HG03457 (cell line): ENCODE data around the gene CTNND2.

Source experiments
- ATAC-seq: cut with Tn5 transposase; IDR thresholded peaks from one replicate; pipeline ENCODE4 v1.9.1; 2021; ENCODE audit warnings: moderate number of reproducible peaks; ENCODE audit not compliant: unreplicated experiment

Gene CTNND2

GRCh38 chr5:11607944-11608483, 296.2 kb downstream of the CTNND2 start:
- ATAC-seq, result no peak

DNA sequence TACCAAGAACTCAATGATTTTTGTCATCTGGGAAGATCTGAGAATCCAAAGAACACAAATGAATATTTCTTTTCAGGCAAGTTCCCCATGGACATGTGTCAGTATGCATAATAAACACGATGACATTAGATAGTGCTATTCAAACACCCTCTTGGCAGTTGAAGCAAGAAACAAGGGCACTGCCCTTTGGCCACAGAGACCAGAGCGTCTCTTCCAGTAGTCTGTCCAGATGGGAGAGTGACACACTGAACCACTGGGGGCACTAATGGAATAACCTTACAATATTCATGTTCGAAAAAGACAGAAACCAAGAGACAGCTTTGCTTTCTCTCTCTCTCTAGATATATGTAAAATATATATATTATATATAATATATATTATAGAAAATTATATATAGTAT, 301.9 kb downstream of the CTNND2 start:
- no peak for ATAC-seq

DNA sequence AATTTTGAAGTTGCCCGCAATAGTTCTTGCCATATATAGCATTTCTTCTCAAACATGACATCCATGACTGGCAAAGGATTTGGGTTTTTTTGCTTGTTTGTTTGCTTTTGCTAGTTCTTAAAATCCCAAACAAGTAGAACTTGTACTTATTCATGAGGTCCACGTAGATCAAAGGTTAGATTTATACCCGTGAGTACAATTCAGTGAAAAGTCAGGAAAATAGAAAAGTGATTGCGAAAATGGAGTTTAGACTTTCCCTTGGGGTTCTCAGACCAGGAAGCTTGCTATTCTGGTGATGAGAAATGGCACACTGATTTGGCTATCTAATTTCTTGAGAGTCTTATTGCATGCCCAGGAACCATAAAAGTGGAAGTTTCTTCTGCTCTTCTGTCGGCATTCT, 304.7 kb downstream of the CTNND2 start:
- ATAC-seq, result no peak

GRCh38 chr5:11596657-11597071, 307.6 kb downstream of the CTNND2 start:
- ATAC-seq, result no peak

DNA sequence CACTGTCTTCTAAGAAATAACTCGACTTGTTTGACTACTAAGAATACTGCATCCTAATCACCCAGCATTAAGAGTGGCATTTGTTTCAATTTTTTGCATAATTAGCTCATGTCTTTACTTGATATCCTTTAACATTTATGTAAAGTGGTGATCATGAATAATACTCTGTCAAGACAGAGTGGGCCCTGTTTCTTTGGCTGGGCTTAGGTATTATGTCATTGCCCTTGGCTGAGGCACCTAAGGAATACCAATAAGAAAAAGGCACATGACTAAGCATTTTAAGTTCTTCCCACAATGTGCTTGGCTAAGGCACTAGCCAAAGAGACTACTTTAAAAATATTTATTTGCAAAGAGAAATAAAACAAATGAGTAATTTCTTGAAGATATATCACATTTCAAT, 308.1 kb downstream of the CTNND2 start:
- ATAC-seq, result no peak

GRCh38 chr5:11595045-11595444, 309.2 kb downstream of the CTNND2 start:
- ATAC-seq, result no peak

DNA sequence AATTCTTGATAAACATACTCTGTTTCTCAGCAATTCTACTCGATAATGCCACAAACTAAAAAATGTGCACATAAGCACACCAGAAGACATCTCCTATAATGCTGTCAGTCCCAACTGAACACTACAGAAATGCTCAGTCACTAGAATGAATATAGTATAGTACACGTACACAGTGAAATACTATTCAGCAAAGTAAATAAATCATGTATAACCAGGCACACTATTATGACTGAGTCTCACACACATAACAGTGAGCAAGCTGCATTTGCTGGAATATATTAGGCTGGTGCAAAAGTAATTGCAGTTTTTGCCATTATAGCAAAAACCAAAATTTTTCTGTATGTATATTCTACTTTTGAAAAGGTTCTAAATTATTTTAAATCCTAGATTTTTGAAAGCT, 310.2 kb downstream of the CTNND2 start:
- no peak for ATAC-seq

GRCh38 chr5:11590475-11590874, 313.8 kb downstream of the CTNND2 start:
- ATAC-seq, result no peak

GRCh38 chr5:11588803-11589202, 315.4 kb downstream of the CTNND2 start:
- no peak for ATAC-seq

- no peak for ATAC-seq
Observed at GRCh38 chr5:11584017-11584416, 320.2 kb downstream of the CTNND2 start.

DNA sequence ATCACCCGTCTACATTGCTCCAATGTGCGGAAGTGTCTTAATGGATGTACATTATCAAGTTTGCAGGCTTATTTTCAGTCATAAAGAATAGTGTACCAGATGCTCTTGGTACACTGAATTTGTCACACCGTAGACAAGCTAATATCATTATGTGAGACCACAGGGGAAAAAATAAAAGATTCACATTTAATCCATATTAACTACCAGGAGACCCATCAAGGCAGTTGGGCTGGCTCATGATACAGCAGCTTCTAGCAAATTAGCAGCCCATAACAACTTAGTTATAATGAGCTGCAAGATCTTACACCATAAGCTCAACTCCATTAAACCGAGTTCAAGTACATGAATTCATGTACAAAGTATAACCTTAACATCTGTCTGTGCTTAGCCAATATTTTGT, 324.9 kb downstream of the CTNND2 start:
- no peak for ATAC-seq

- ATAC-seq, result no peak
Observed at GRCh38 chr5:11574787-11575186, 329.5 kb downstream of the CTNND2 start.

- ATAC-seq, result no peak
Observed at GRCh38 chr5:11573140-11573992, 330.9 kb downstream of the CTNND2 start.

- no peak for ATAC-seq
Observed at GRCh38 chr5:11564706-11565105, 339.5 kb downstream of the CTNND2 start.

GRCh38 chr5:11563822-11564221, 340.4 kb downstream of the CTNND2 start:
- ATAC-seq, result no peak

- no peak for ATAC-seq
Observed at GRCh38 chr5:11560915-11561697, 343.1 kb downstream of the CTNND2 start.

- ATAC-seq, result no peak
Observed at GRCh38 chr5:11557063-11557462, 347.2 kb downstream of the CTNND2 start.

GRCh38 chr5:11555171-11555570, 349.1 kb downstream of the CTNND2 start:
- ATAC-seq, result no peak

DNA sequence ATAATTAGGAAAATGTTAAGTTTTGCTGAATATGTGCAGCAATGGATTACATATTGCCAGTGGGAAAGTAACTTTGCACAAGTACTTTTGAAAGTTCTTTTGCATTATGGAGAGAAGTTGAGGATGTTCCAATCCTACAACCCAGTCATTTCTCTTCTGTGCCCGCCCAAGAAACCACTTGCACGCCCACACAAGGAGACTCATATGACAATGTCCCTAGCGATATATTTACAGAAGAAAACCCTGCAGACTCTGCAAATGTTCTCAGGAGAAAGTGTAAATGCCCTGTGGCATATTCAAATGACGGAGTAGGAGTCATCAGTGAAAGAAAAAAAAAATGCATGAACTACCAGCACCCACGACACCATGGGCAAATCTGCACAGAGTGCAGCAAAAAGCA, 356.5 kb downstream of the CTNND2 start:
- ATAC-seq, result no peak

GRCh38 chr5:11547140-11547539, 357.1 kb downstream of the CTNND2 start:
- no peak for ATAC-seq

- no peak for ATAC-seq
Observed at GRCh38 chr5:11540112-11540511, 364.1 kb downstream of the CTNND2 start.
